COLO668 (cell line): Measurements from ENCODE around the gene PHF14.

Experiments used
- DNase-seq: peaks from one replicate; lab custom pipeline; 2025; ENCODE audit not compliant: unreplicated experiment; lab: John Stamatoyannopoulos, UW

PHF14 gene

GRCh38 chr7:11168650-11169170 is 195.0 kb downstream of the PHF14 start:
- no peak for DNase-seq

GRCh38 chr7:11170175-11170574 is 196.5 kb downstream of the PHF14 start:
- no peak for DNase-seq

GRCh38 chr7:11170863-11171568 is 197.3 kb downstream of the PHF14 start:
- DNase-seq, result no peak

GRCh38 chr7:11171569-11172192 is 198.0 kb downstream of the PHF14 start:
- no peak for DNase-seq

GRCh38 chr7:11172835-11173234 is 199.2 kb downstream of the PHF14 start:
- no peak for DNase-seq

- no peak for DNase-seq
These were observed 201.7 kb downstream of the PHF14 start for GRCh38 chr7:11175371-11175770.

- no peak for DNase-seq
These were observed 202.2 kb downstream of the PHF14 start for GRCh38 chr7:11175887-11176286.

GRCh38 chr7:11176985-11177555 is 203.4 kb downstream of the PHF14 start:
- DNase-seq, result no peak

GRCh38 chr7:11177793-11178192 is 204.1 kb downstream of the PHF14 start:
- no peak for DNase-seq

- DNase-seq, result no peak
These were observed 207.9 kb downstream of the PHF14 start for GRCh38 chr7:11181590-11181989.

GRCh38 chr7:11182736-11183135 is 209.1 kb downstream of the PHF14 start:
- DNase-seq, result no peak

GRCh38 chr7:11185179-11185815 is 211.6 kb downstream of the PHF14 start:
- no peak for DNase-seq

GRCh38 chr7:11188529-11189310 is 215.0 kb downstream of the PHF14 start:
- DNase-seq, result no peak

- no peak for DNase-seq
These were observed 217.4 kb downstream of the PHF14 start for GRCh38 chr7:11191081-11191480.

GRCh38 chr7:11191574-11192220 is 218.0 kb downstream of the PHF14 start:
- no peak for DNase-seq

- no peak for DNase-seq
These were observed 218.8 kb downstream of the PHF14 start for GRCh38 chr7:11192506-11192905.

GRCh38 chr7:11193131-11193867 is 219.6 kb downstream of the PHF14 start:
- DNase-seq, result peak; percentile 39

- no peak for DNase-seq
These were observed 220.2 kb downstream of the PHF14 start for GRCh38 chr7:11193888-11194287.

- no peak for DNase-seq
These were observed 220.8 kb downstream of the PHF14 start for GRCh38 chr7:11194492-11194891.

GRCh38 chr7:11195502-11195901 is 221.8 kb downstream of the PHF14 start:
- no peak for DNase-seq
